Left lung (tissue), 10 donors: ENCODE data around the gene SLC2A5. TPM values are rescaled to one million over a fixed set of nuclear protein-coding genes. Genes with fewer than 3 reads are reported as not detected.

Experiments used
- ATAC-seq: fragments of 200-7000 bp; cut with Tn5 transposase; one replicate; pipeline ENCODE4 v1.9.1; 2020; ENCODE audit warnings: moderate library complexity
- DNase-seq, 4 donors: peaks; one replicate each; pipeline ENCODE4 v3.0.0-alpha.2; 2013 to 2020
- H3K27ac ChIP-seq, 2 donors: fragments of 200-600 bp; sonication (generic) in 1 of 2; one replicate each; pipeline versions ENCODE4 v1.5.0 to v1.8.0; 2020 to 2021
- H3K27me3 ChIP-seq, 2 donors: fragments of 200-600 bp; sonication (generic) in 1 of 2; one replicate each; pipeline versions ENCODE4 v1.5.0 to v1.8.0; 2020 to 2021
- H3K36me3 ChIP-seq, 2 donors: fragments of 200-600 bp; sonication (generic) in 1 of 2; one replicate each; pipeline versions ENCODE4 v1.5.0 to v1.8.0; 2020 to 2021
- H3K4me1 ChIP-seq, 2 donors: fragments of 200-600 bp; one replicate each; pipeline ENCODE4 v1.8.0; 2021
- H3K4me3 ChIP-seq, 2 donors: fragments of 200-600 bp; sonication (generic) in 1 of 2; one replicate each; pipeline versions ENCODE4 v1.5.0 to v1.8.0; 2020 to 2021; ENCODE audit warnings: mild to moderate bottlenecking in 1 of 2
- H3K9me3 ChIP-seq, 2 donors: fragments of 200-600 bp; sonication (generic) in 1 of 2; one replicate each; pipeline versions ENCODE4 v1.5.0 to v1.8.0; 2020 to 2021
- CTCF ChIP-seq, 2 donors: fragments of 200-600 bp; sonication (generic) in 1 of 2; IDR thresholded peaks; one replicate each; pipeline versions ENCODE4 v1.5.0 to v1.8.0; 2021; ENCODE audit warnings: antibody characterized with exemption in 2 of 2
- intact Hi-C, 2 donors: fragments of 100-400 bp; cut with DNase I; formaldehyde crosslinking; loops; one replicate each; pipeline versions ENCODE4 v1.11.2 to v1.14.2; 2022
- polyA plus RNA-seq, 6 donors: library from polyadenylated mRNA; unstranded; fragments of 120-200 nt; gene quantifications; one replicate each; pipeline ENCODE4 v1.2.1, GENCODE V29; 2013; ENCODE audit not compliant: insufficient read length in 6 of 6
- total RNA-seq, 2 donors: library from RNA; stranded (reverse); fragmentation: NEBNext Ultra II Directional; extraction: Animal tissue kit (Norgen Biotek cat#: 25700); gene quantifications; one replicate each; pipeline ENCODE4 v1.2.1, GENCODE V29; 2021
- donor health status: DM: no; HTN: yes; CAD: no.
- donor health status: DM: no; HTN: no; CAD: no.

The SLC2A5 gene
- total and polyA plus RNA-seq, 8 donors = 0.52 to 1.6 (median 1.0) TPM

- peaks cover 5 to 42% of the 10 kb centered on the region in 2 donors for H3K4me1 ChIP-seq
- H3K27ac ChIP-seq = no peak overlapping the region
- no peak for ATAC-seq
- no peak for DNase-seq
- H3K4me3 ChIP-seq = no peak overlapping the region
- no peaks in the 10 kb centered on the region for H3K9me3 ChIP-seq
- intact Hi-C loops = no loop called here
- no peaks in the 10 kb centered on the region for H3K36me3 ChIP-seq
- no peak for TF ChIP-seq CTCF (IDR thresholded peaks at IDR 0.05)
- H3K27me3 ChIP-seq = no peaks in the 10 kb centered on the region
Measured at GRCh38 chr1:9062846-9063245, 6.6 kb downstream of the SLC2A5 start.

DNA sequence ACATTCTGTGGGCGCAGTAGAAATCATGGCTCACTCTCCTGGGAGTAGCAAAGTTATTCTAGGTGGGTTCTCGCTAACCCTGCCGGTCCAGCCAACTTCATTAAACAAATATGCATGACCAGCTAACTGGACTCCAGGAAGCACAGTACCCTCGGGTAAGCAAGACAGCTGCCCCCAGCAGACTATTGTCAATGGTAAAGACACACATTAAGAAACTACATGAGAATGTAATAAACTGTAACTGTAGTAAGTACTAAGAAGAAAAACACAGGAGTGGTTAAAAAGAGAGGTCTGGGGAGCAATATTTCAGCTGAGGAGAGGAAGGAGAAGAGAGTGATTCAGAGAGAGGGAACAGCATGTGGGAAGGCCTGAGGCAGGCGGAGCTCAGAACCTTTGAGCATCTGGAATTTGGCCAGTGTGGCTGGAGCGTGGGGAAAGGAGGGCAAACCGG, 7.4 kb downstream of the SLC2A5 start:
- Histone ChIP-seq H3K36me3 (no peaks in the 10 kb centered on the region), H3K4me3 (no peak overlapping the region), H3K4me1 (peaks cover 3 to 37% of the 10 kb centered on the region in 2 donors), H3K27ac (peak overlapping the region in 1 of 2 donors; percentile 57), H3K27me3 (no peaks in the 10 kb centered on the region), H3K9me3 (no peaks in the 10 kb centered on the region)
- peak; percentile 9 for ATAC-seq
- TF ChIP-seq CTCF (IDR thresholded peaks at IDR 0.05) = no peak
- DNase-seq = no peak
- intact Hi-C loops = no loop called here

DNA sequence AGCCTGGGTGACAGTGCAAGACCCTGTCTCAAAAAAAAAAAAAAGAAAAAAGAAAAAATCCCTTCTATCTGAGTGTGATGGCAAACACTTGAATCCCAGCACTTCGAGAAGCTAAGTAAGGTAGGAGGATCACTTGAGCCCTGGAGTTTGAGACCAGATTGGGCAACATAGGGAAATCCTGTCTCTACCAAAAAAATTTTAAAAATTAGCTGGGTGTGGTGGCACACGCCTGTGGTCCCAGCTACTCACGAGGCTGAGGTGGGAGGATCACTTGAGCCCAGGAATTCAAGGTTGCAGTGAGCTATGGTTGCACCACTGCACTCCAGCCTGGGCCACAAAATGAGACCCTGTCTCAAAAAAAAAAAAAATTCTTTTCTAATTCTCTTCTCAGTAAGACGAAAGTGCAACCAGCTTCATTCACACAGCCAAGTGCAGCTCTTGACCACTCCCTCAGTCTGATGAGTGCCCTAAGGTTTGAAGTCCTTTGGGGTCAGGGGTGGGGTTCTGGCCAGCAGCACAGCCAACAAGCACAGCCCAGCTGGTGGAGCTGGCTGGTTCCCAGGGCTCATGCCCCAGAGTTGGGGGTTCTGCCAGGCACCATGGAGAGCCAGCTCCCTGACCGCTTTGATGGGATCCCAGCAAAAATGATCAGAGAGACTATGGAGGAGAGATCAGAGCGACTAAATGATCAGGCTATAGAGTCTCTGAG, 8.0 kb downstream of the SLC2A5 start:
- Histone ChIP-seq H3K27ac (peak overlapping the region in 1 of 2 donors; percentile 57), H3K27me3 (no peaks in the 10 kb centered on the region), H3K9me3 (no peaks in the 10 kb centered on the region), H3K36me3 (no peaks in the 10 kb centered on the region), H3K4me3 (no peak overlapping the region), H3K4me1 (peaks cover 0 to 34% of the 10 kb centered on the region in 2 donors)
- peak; percentile 67 for ATAC-seq
- no peak for TF ChIP-seq CTCF (IDR thresholded peaks at IDR 0.05)
- intact Hi-C loops = no loop called here
- DNase-seq = peak in 1 of 4 donors; percentile 52

DNA sequence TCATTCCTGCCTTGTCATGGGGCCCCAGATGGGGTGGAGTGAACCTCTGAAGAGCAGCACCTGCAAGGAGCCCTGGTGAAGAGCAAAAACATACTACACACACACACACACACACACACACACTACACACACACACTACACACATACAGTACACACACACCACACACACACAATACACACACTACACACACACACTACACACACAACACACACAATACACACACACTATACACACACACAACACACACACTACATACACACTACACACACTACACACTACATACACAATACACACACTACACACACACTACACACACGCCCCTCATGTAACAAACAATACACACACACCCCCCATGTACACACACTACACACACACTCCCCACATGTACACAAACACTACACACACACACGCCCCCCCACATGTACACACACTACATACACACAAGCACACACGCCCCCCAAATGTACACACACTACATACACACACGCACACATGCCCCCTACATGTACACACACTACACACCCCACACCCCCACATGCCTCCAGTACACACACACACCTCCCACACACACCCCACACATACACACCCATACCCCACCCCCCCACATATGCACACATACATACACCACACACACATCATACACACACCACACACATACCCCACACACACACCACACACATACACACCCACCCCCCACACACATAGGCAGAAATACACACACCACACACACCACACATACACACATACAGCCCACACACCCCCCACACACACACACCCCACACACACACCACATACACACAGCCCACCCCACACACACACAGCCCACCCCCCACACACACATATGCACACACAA, 9.3 kb downstream of the SLC2A5 start:
- DNase-seq = no peak
- H3K27me3 ChIP-seq = no peaks in the 10 kb centered on the region
- intact Hi-C loops = no loop called here
- H3K9me3 ChIP-seq = no peaks in the 10 kb centered on the region
- no peak for ATAC-seq
- H3K4me3 ChIP-seq = no peak overlapping the region
- H3K4me1 ChIP-seq = peaks cover 0 to 26% of the 10 kb centered on the region in 2 donors
- H3K36me3 ChIP-seq = no peaks in the 10 kb centered on the region
- H3K27ac ChIP-seq = no peak overlapping the region
- TF ChIP-seq CTCF (IDR thresholded peaks at IDR 0.05) = no peak

DNA sequence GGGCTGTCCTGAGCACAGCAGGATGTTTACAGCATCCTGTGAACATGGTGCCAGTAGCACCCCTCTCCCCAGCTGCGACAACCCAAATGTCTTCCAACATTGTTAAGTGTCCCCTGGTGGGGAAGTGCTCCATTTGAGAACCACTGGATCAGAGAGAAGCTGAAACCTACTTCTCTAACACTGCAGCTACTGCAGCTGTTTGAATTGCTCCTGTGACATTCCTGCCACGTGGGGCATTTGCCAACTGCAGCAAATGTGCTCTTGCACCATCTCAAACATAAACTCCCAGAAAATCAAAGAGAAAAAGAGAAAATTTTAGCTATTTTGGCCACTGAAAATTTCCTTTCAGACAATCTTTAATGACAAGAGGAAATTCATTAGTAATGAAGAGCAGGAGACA, 11.0 kb downstream of the SLC2A5 start:
- no peak overlapping the region for H3K4me3 ChIP-seq
- intact Hi-C loops = no loop called here
- no peak for ATAC-seq

More for the DNA sequence above, 11.0 kb downstream of the SLC2A5 start:
- Histone ChIP-seq H3K27ac (no peak overlapping the region), H3K27me3 (no peaks in the 10 kb centered on the region), H3K9me3 (no peaks in the 10 kb centered on the region), H3K36me3 (no peaks in the 10 kb centered on the region), H3K4me1 (peaks cover 0 to 14% of the 10 kb centered on the region in 2 donors)
- peak in 1 of 4 donors; percentile 35 for DNase-seq
- no peak for TF ChIP-seq CTCF (IDR thresholded peaks at IDR 0.05)
